Lower lobe of right lung (tissue), 2 donors: ENCODE results near the gene POLR1F. TPM values are rescaled to one million over a fixed set of nuclear protein-coding genes. Genes with fewer than 3 reads are reported as not detected.

Experiments used
- ATAC-seq, 2 donors: fragments of 200-7000 bp; cut with Tn5 transposase; one replicate each; pipeline ENCODE4 v1.9.1; 2020 to 2022; ENCODE audit warnings: mild to moderate bottlenecking in 2 of 2, moderate library complexity in 2 of 2
- DNase-seq: peaks from one replicate; pipeline ENCODE4 v3.0.0-alpha.2; 2020
- H3K27ac ChIP-seq: fragments of 200-600 bp; one replicate; pipeline ENCODE4 v1.8.0; 2022
- H3K27me3 ChIP-seq: fragments of 200-600 bp; one replicate; pipeline ENCODE4 v1.8.0; 2022; ENCODE audit warnings: low read depth
- H3K36me3 ChIP-seq: fragments of 200-600 bp; one replicate; pipeline ENCODE4 v1.8.0; 2022; ENCODE audit warnings: mild to moderate bottlenecking
- H3K4me1 ChIP-seq: fragments of 200-600 bp; one replicate; pipeline ENCODE4 v1.8.0; 2022
- H3K4me3 ChIP-seq: fragments of 200-600 bp; one replicate; pipeline ENCODE4 v1.8.0; 2022; ENCODE audit warnings: mild to moderate bottlenecking
- H3K9me3 ChIP-seq: fragments of 200-600 bp; one replicate; pipeline ENCODE4 v1.8.0; 2022
- intact Hi-C: fragments of 100-400 bp; cut with DNase I; formaldehyde crosslinking; loops from one replicate; pipeline ENCODE4 v1.11.0; 2022
- total RNA-seq: library from RNA; stranded (reverse); fragmentation: NEBNext Ultra II Directional; extraction: Animal tissue kit (Norgen Biotek cat#: 25700); gene quantifications from one replicate; pipeline ENCODE4 v1.2.1, GENCODE V29; 2021
- TF ChIP-seq, protein P1 (sequence below): fragments of 200-600 bp; IDR thresholded peaks from one replicate; pipeline ENCODE4 v1.8.0; 2022; ENCODE audit warnings: antibody characterized with exemption, mild to moderate bottlenecking
- donor health status: DM: no; HTN: yes; CAD: no; lungs with severe emphysema.

POLR1F gene
- total RNA-seq, 1 donor from 2014 or later = 8.6 TPM

DNA sequence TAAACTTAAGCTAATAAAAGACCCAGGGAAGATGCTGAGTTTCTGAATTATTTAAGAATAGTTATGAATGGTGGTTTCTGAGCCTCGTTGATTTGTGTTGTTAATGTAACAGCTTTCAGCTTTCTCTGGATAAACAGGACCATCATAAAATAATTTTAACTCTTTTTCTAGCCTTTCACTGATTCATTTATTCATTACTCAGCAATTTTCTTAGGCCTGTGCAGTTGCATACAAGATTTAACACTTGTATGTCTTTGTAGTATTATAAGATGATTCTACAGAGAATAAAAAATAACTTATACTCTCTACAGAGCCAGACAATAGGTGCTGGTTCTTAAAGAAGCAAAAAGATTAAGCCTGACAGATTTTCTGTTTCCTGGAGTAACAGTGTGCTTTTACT, 35.2 kb upstream of the POLR1F start:
- DNase-seq = no peak
- Histone ChIP-seq H3K27ac (no peak overlapping the region), H3K9me3 (no peaks in the 10 kb centered on the region), H3K4me1 (no peaks in the 10 kb centered on the region), H3K4me3 (no peak overlapping the region), H3K27me3 (no peaks in the 10 kb centered on the region), H3K36me3 (no peaks in the 10 kb centered on the region)
- TF ChIP-seq, protein P1, sequence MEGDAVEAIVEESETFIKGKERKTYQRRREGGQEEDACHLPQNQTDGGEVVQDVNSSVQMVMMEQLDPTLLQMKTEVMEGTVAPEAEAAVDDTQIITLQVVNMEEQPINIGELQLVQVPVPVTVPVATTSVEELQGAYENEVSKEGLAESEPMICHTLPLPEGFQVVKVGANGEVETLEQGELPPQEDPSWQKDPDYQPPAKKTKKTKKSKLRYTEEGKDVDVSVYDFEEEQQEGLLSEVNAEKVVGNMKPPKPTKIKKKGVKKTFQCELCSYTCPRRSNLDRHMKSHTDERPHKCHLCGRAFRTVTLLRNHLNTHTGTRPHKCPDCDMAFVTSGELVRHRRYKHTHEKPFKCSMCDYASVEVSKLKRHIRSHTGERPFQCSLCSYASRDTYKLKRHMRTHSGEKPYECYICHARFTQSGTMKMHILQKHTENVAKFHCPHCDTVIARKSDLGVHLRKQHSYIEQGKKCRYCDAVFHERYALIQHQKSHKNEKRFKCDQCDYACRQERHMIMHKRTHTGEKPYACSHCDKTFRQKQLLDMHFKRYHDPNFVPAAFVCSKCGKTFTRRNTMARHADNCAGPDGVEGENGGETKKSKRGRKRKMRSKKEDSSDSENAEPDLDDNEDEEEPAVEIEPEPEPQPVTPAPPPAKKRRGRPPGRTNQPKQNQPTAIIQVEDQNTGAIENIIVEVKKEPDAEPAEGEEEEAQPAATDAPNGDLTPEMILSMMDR = no peak
- intact Hi-C loops = loop anchor here (10.0 kb wide), 1 partner anchor 851 kb away; no protein-coding TSS in a partner anchor
- no peak for ATAC-seq

DNA sequence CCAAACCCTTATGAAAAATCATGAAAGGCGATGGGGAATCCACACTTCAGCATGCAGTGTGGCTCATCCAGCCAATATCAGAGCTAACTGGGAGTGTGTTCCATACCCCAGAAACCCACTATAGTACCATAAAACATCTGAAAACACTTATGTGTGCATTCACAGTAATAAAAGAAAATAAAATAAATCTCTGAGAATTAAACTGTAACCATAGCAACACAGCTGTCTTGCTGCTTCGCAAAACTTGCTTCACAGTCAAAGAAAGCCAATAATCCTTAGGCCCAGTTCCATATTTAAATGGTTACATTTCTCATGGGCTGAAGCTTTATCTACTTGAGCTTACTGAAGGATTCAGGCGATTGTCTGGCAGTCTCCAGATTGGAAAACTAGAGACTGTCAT, 19.9 kb upstream of the POLR1F start:
- Histone ChIP-seq H3K36me3 (no peaks in the 10 kb centered on the region), H3K27ac (no peak overlapping the region), H3K4me3 (no peak overlapping the region), H3K27me3 (no peaks in the 10 kb centered on the region), H3K4me1 (no peaks in the 10 kb centered on the region), H3K9me3 (no peaks in the 10 kb centered on the region)
- DNase-seq = no peak
- TF ChIP-seq, protein P1 = no peak
- intact Hi-C loops = no loop called here
- no peak for ATAC-seq

DNA sequence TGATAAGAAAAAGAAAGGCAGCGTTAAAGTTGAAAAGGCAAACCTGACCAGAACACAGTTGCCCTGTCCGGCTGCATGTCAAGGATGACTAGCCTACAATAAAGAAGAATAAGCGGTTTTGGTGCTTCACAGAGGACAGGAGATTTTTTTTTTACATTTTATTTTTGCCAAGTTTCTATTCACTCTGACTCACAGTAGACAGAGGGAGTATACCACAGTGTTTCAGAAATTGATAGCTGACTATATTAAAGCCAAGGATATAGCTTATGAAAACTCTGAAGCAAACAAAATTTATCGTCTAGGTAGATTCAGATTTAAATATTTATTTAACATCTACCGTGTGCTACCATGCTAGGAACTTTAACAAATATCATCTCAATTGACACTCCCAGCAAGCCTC, 16.9 kb upstream of the POLR1F start:
- Histone ChIP-seq H3K27me3 (no peaks in the 10 kb centered on the region), H3K27ac (no peak overlapping the region), H3K4me3 (no peak overlapping the region), H3K9me3 (no peaks in the 10 kb centered on the region), H3K36me3 (no peaks in the 10 kb centered on the region), H3K4me1 (no peaks in the 10 kb centered on the region)
- DNase-seq = no peak
- intact Hi-C loops = no loop called here
- no peak for ATAC-seq
- TF ChIP-seq, protein P1 = no peak

DNA sequence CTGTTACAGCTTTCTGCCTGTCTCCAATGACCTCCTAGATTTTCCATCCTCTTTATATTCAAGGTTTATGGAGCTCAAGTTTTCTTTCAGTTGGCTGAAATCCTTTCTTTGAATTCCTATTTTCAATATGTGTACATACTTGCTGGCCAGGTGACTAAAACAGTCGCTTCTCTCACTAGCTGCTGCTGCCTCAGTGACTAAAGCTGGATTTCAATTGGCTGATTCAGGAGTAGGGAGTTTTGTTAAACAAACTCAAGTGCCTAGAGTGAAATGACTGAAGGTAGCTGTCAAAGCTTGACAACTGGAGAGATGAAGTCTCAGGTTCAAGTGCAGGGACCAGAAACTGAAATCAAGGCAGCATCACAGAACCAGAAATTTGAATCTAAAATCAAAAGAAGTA, 6.7 kb upstream of the POLR1F start:
- Histone ChIP-seq H3K27me3 (no peaks in the 10 kb centered on the region), H3K4me3 (no peak overlapping the region), H3K9me3 (no peaks in the 10 kb centered on the region), H3K27ac (no peak overlapping the region), H3K36me3 (no peaks in the 10 kb centered on the region), H3K4me1 (no peaks in the 10 kb centered on the region)
- no peak for DNase-seq
- ATAC-seq = no peak
- TF ChIP-seq, protein P1 = no peak
- intact Hi-C loops = no loop called here

DNA sequence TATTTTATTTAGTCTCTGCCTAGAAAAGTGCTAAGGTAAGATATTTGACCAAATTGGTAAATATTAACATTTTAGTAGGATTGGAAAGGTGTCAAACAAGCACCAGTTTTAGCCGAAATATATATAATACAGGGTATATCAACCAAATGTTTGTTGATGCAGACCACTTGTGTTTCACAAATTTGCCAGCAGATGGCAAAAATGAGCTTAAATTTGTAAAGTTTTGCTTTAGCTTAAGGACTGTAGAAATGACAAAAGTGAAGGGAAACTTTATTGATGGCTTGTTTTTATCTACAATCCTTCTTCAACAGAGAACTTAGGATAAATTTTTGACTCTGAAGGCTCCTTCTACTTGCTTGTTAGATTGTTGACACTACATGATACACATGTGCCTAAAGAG, 4.8 kb upstream of the POLR1F start:
- Histone ChIP-seq H3K27ac (no peak overlapping the region), H3K9me3 (no peaks in the 10 kb centered on the region), H3K4me3 (no peak overlapping the region), H3K27me3 (no peaks in the 10 kb centered on the region), H3K36me3 (no peaks in the 10 kb centered on the region), H3K4me1 (no peaks in the 10 kb centered on the region)
- no peak for DNase-seq
- intact Hi-C loops = no loop called here
- TF ChIP-seq, protein P1 = peak; percentile 56
- ATAC-seq = no peak

DNA sequence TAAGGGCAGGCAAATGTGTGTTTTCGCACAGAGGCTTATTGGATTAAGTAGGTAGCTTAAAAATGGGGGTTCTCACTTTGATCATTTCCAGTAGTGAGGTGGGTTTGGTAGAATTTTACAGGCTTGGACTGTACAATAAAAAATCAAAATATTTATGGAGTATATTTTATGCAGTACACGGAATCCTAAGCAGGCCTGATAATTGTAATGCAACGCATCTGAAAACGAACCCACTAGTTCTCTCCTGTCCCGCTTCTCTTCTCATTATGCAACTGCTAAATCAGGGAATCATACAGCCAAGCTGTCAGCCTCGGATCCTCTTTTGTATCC, 377 bp upstream of the POLR1F start:
- TF ChIP-seq, protein P1 = no peak
- Histone ChIP-seq H3K9me3 (no peaks in the 10 kb centered on the region), H3K27me3 (no peaks in the 10 kb centered on the region), H3K4me3 (peak overlapping the region; percentile 97), H3K36me3 (no peaks in the 10 kb centered on the region), H3K27ac (peak overlapping the region; percentile 77), H3K4me1 (peaks cover 19% of the 10 kb centered on the region)
- ATAC-seq = peak in 1 of 2 donors; percentile 6
- intact Hi-C loops = no loop called here
- no peak for DNase-seq
